H9 (cell line): ENCODE data around the gene KIAA1671. TPM values are rescaled to one million over a fixed set of nuclear protein-coding genes. Genes with fewer than 3 reads are reported as not detected.

Experiments
- DNase-seq: peaks from one replicate; pipeline ENCODE4 v3.0.0-alpha.2; 2017
- H2AFZ ChIP-seq: one replicate; pipeline ENCODE4 v1.6.1; 2013; ENCODE audit warnings: mild to moderate bottlenecking, low read length, control low read depth, moderate library complexity
- H2AK5ac ChIP-seq: 2 replicates; pipeline ENCODE4 v1.6.1; 2013; ENCODE audit warnings: low read length, control low read depth, mixed read lengths; ENCODE audit not compliant: insufficient read length
- H2BK120ac ChIP-seq: one replicate; pipeline ENCODE4 v1.6.1; 2013; ENCODE audit warnings: low read depth, mild to moderate bottlenecking, low read length, control low read depth, inconsistent platforms; ENCODE audit not compliant: poor library complexity, severe bottlenecking
- H2BK12ac ChIP-seq: 2 replicates; pipeline ENCODE4 v1.6.1; 2013; ENCODE audit warnings: low read length, control low read depth, mixed read lengths, low read depth; ENCODE audit not compliant: insufficient read length
- H2BK15ac ChIP-seq: 2 replicates; pipeline ENCODE4 v1.6.1; 2013; ENCODE audit warnings: low read depth, low read length, control low read depth
- H2BK20ac ChIP-seq: one replicate; pipeline ENCODE4 v1.6.1; 2013; ENCODE audit warnings: low read depth, mild to moderate bottlenecking, low read length, control low read depth, inconsistent platforms; ENCODE audit not compliant: poor library complexity, severe bottlenecking
- H2BK5ac ChIP-seq: 2 replicates; pipeline ENCODE4 v1.6.1; 2013; ENCODE audit warnings: low read length, control low read depth, mixed read lengths; ENCODE audit not compliant: insufficient read length
- H3K14ac ChIP-seq: 2 replicates; pipeline ENCODE4 v1.6.1; 2013; ENCODE audit warnings: low read length, control low read depth; ENCODE audit not compliant: insufficient read depth
- H3K18ac ChIP-seq: 2 replicates; pipeline ENCODE4 v1.6.1; 2013; ENCODE audit warnings: low read depth, mild to moderate bottlenecking, mixed read lengths, low read length, control low read depth; ENCODE audit not compliant: insufficient read length
- H3K23ac ChIP-seq: 2 replicates; pipeline ENCODE4 v1.6.1; 2013; ENCODE audit warnings: low read length, control low read depth, mixed read lengths, low read depth; ENCODE audit not compliant: insufficient read length
- H3K23me2 ChIP-seq: 2 replicates; pipeline ENCODE4 v1.6.1; 2013; ENCODE audit warnings: low read depth, mild to moderate bottlenecking, mixed read lengths, low read length, control low read depth; ENCODE audit not compliant: insufficient read length, poor library complexity, severe bottlenecking
- H3K27ac ChIP-seq: 2 replicates; pipeline ENCODE4 v1.5.1; 2013; ENCODE audit warnings: low read length, control low read depth, mixed read lengths, low read depth; ENCODE audit not compliant: insufficient read length
- H3K27me3 ChIP-seq: 2 replicates; pipeline ENCODE4 v1.6.1; 2013; ENCODE audit warnings: low read length, control low read depth, inconsistent platforms; ENCODE audit not compliant: insufficient read depth
- H3K4ac ChIP-seq: 2 replicates; pipeline ENCODE4 v1.6.1; 2013; ENCODE audit warnings: low read depth, mild to moderate bottlenecking, control low read depth, inconsistent platforms, low read length, moderate library complexity
- H3K4me1 ChIP-seq: 2 replicates; pipeline ENCODE4 v1.6.1; 2013; ENCODE audit warnings: low read length, control low read depth, inconsistent platforms; ENCODE audit not compliant: insufficient read depth
- H3K4me2 ChIP-seq: 2 replicates; pipeline ENCODE4 v1.6.1; 2013; ENCODE audit warnings: low read length, control low read depth, mixed read lengths; ENCODE audit not compliant: insufficient read length, insufficient read depth
- H3K56ac ChIP-seq: 2 replicates; pipeline ENCODE4 v1.6.1; 2013; ENCODE audit warnings: low read depth, mild to moderate bottlenecking, mixed read lengths, low read length, control low read depth; ENCODE audit not compliant: insufficient read length
- H3K79me1 ChIP-seq: 2 replicates; pipeline ENCODE4 v1.6.1; 2013; ENCODE audit warnings: low read depth, mild to moderate bottlenecking, moderate library complexity, low read length, control low read depth, inconsistent platforms; ENCODE audit not compliant: insufficient read depth, poor library complexity, severe bottlenecking
- H3K79me2 ChIP-seq: 2 replicates; pipeline ENCODE4 v1.6.1; 2013; ENCODE audit warnings: low read length, control low read depth, inconsistent platforms; ENCODE audit not compliant: insufficient read depth
- H3K9ac ChIP-seq: 2 replicates; pipeline ENCODE4 v1.6.1; 2013; ENCODE audit warnings: low read length, control low read depth, mixed read lengths; ENCODE audit not compliant: insufficient read length; ENCODE audit errors: extremely low read depth
- H3K9me3 ChIP-seq: one replicate; pipeline ENCODE4 v1.6.1; 2013; ENCODE audit warnings: low read depth, low read length, inconsistent platforms; ENCODE audit not compliant: control insufficient read depth
- H3T11ph ChIP-seq: one replicate; pipeline ENCODE4 v1.6.1; 2013; ENCODE audit warnings: mild to moderate bottlenecking, low read length, control low read depth, inconsistent platforms
- H4K20me1 ChIP-seq: one replicate; pipeline ENCODE4 v1.6.1; 2013; ENCODE audit not compliant: control insufficient read depth, insufficient read length, insufficient read depth
- H4K5ac ChIP-seq: 2 replicates; pipeline ENCODE4 v1.6.1; 2013; ENCODE audit warnings: low read depth, mild to moderate bottlenecking, mixed read lengths, low read length, control low read depth; ENCODE audit not compliant: insufficient read length
- H4K8ac ChIP-seq: replicated peaks from 2 replicates; pipeline ENCODE4 v1.6.1; 2013; ENCODE audit warnings: low read length, control low read depth, mixed read lengths, low read depth; ENCODE audit not compliant: insufficient read length
- H4K91ac ChIP-seq: 2 replicates; pipeline ENCODE4 v1.6.1; 2013; ENCODE audit warnings: low read depth, mild to moderate bottlenecking, moderate library complexity, mixed read lengths, low read length, control low read depth; ENCODE audit not compliant: insufficient read length
- H3K27ac Mint-ChIP-seq, 3 experiments: 2 replicates in 2 of 3; 3 replicates in 1 of 3; pipeline ENCODE4 v1.8.0; 2020 to 2021; ENCODE audit warnings: mixed read lengths in 3 of 3, mild to moderate bottlenecking in 1 of 3, moderate library complexity in 1 of 3
- H3K27me3 Mint-ChIP-seq: 2 replicates; pipeline ENCODE4 v1.8.0; 2021; ENCODE audit warnings: low read depth, mild to moderate bottlenecking, moderate library complexity, mixed read lengths
- H3K36me3 Mint-ChIP-seq, 3 experiments: 2 replicates in 2 of 3; 3 replicates in 1 of 3; pipeline ENCODE4 v1.8.0; 2020 to 2021; ENCODE audit warnings: low read depth in 3 of 3, mixed read lengths in 3 of 3; ENCODE audit not compliant: insufficient read depth in 1 of 3
- H3K4me1 Mint-ChIP-seq, 2 experiments: 2 replicates each; pipeline ENCODE4 v1.8.0; 2020; ENCODE audit warnings: mixed read lengths in 2 of 2
- H3K4me3 Mint-ChIP-seq, 2 experiments: 2 replicates in 1 of 2; 3 replicates in 1 of 2; pipeline ENCODE4 v1.8.0; 2020 to 2021; ENCODE audit warnings: mild to moderate bottlenecking in 2 of 2, mixed read lengths in 2 of 2, moderate library complexity in 1 of 2
- H3K9me3 Mint-ChIP-seq, 2 experiments: 2 replicates in 1 of 2; 3 replicates in 1 of 2; pipeline ENCODE4 v1.8.0; 2020; ENCODE audit warnings: mild to moderate bottlenecking in 2 of 2, mixed read lengths in 2 of 2, moderate library complexity in 1 of 2
- CTCF ChIP-seq: fragments of 200-600 bp; sonication (generic); conservative IDR thresholded peaks from 3 replicates; pipeline ENCODE4 v1.8.0; 2021; ENCODE audit warnings: antibody characterized with exemption, mild to moderate bottlenecking
- WGBS: extraction: QIAGEN DNeasy Blood & Tissue Kit; methylation state at CpG from one replicate; pipeline ENCODE4 v1.1.7; 2013; ENCODE audit warnings: missing lambda C conversion rate, low lambda C conversion rate, mixed read lengths; ENCODE audit not compliant: insufficient read length; ENCODE audit errors: extremely low coverage; 5-methylcytosine and 5-hydroxymethylcytosine counted together
- total RNA-seq: library from RNA; stranded (reverse); gene quantifications from 2 replicates; pipeline ENCODE4 v1.2.1, GENCODE V29; 2021

KIAA1671 gene
- total RNA-seq, 1 experiment from 2014 or later: 22.6 TPM

GRCh38 chr22:25039754-25040153 is 87.2 kb downstream of the KIAA1671 start:
- no peaks in the 10 kb centered on the region for H3K27me3 ChIP-seq
- no peaks in the 10 kb centered on the region for H3K4me1 ChIP-seq
- H2BK20ac ChIP-seq: no peak overlapping the region
- H2BK5ac ChIP-seq: no peak overlapping the region
- H3K18ac ChIP-seq: no peak overlapping the region
- WGBS: no CpG with 5 or more reads among the region's 14 CpGs
- no peak for DNase-seq
- H3T11ph ChIP-seq: no peak overlapping the region
- no peak overlapping the region for H2AK5ac ChIP-seq
- no peak overlapping the region for H3K23ac ChIP-seq
- H3K23me2 ChIP-seq: no peaks in the 10 kb centered on the region
- H3K27me3 Mint-ChIP-seq: no peaks in the 10 kb centered on the region
- H3K79me2 ChIP-seq: no peaks in the 10 kb centered on the region
- H2BK120ac ChIP-seq: no peak overlapping the region
- H2BK12ac ChIP-seq: no peak overlapping the region
- no peak overlapping the region for H2BK15ac ChIP-seq
- H3K27ac ChIP-seq: no peak overlapping the region
- peaks cover 4 to 26% (median 24%) of the 10 kb centered on the region in 3 experiments; a peak in 5 of 7 replicates for H3K36me3 Mint-ChIP-seq
- H3K9ac ChIP-seq: no peak overlapping the region
- H4K91ac ChIP-seq: no peak overlapping the region
- H3K79me1 ChIP-seq: no peaks in the 10 kb centered on the region
- peaks cover 0 to 8% of the 10 kb centered on the region in 2 experiments; a peak in 2 of 4 replicates for H3K4me1 Mint-ChIP-seq
- no peaks in the 10 kb centered on the region for H4K20me1 ChIP-seq
- H3K9me3 ChIP-seq: no peaks in the 10 kb centered on the region
- no peak overlapping the region for H3K27ac Mint-ChIP-seq
- H3K14ac ChIP-seq: no peak overlapping the region
- H3K4ac ChIP-seq: no peak overlapping the region
- no peak overlapping the region for H3K4me3 Mint-ChIP-seq
- H2AFZ ChIP-seq: no peak overlapping the region
- no peak overlapping the region for H4K5ac ChIP-seq
- no peak overlapping the region for H3K56ac ChIP-seq
- H4K8ac ChIP-seq: no peak overlapping the region
- no peak for TF ChIP-seq CTCF
- H3K9me3 Mint-ChIP-seq: no peaks in the 10 kb centered on the region
- H3K4me2 ChIP-seq: no peak overlapping the region
